Sigmoid colon (tissue), 7 donors: Measurements from ENCODE around the gene MCC. TPM values are rescaled to one million over a fixed set of nuclear protein-coding genes. Genes with fewer than 3 reads are reported as not detected.

Experiments used
- DNase-seq: peaks from one replicate; pipeline ENCODE4 v3.0.0-alpha.2; 2019
- H3K27ac ChIP-seq, 4 donors: fragments of 200-600 bp; sonication (generic); one replicate each; pipeline ENCODE4 v1.5.1; 2016 to 2019; ENCODE audit warnings: mild to moderate bottlenecking in 1 of 4
- H3K27me3 ChIP-seq, 3 donors: fragments of 200-600 bp; sonication (generic); one replicate each; pipeline ENCODE4 v1.5.1; 2019; ENCODE audit warnings: mild to moderate bottlenecking in 1 of 3
- H3K36me3 ChIP-seq, 4 donors: fragments of 200-600 bp; sonication (generic); one replicate each; pipeline ENCODE4 v1.5.1; 2016 to 2019
- H3K4me1 ChIP-seq, 4 donors: fragments of 200-600 bp; sonication (generic); one replicate each; pipeline ENCODE4 v1.5.1; 2017 to 2019
- H3K4me3 ChIP-seq, 4 donors: fragments of 200-600 bp; sonication (generic); one replicate each; pipeline ENCODE4 v1.5.1; 2017 to 2019; ENCODE audit warnings: mild to moderate bottlenecking in 2 of 4, moderate library complexity in 1 of 4
- H3K9me3 ChIP-seq, 4 donors: fragments of 200-600 bp in 3 of 4; sonication (generic) in 3 of 4; one replicate each; pipeline versions ENCODE4 v1.5.1 to v1.6.1; 2013 to 2019
- EP300 ChIP-seq, 4 donors: sonication (generic); formaldehyde crosslinking; IDR thresholded peaks; one replicate each; pipeline ENCODE4 v1.6.1; 2017; ENCODE audit warnings: antibody characterized with exemption in 4 of 4
- POLR2A ChIP-seq, 2 donors: fragments of 450-650 bp; IDR thresholded peaks; one replicate each; pipeline ENCODE4 v1.6.1; 2016; ENCODE audit warnings: antibody characterized with exemption in 2 of 2, mild to moderate bottlenecking in 2 of 2, moderate library complexity in 2 of 2
- POLR2AphosphoS5 ChIP-seq, 4 donors: sonication (generic); formaldehyde crosslinking; IDR thresholded peaks; one replicate each; pipeline ENCODE4 v1.6.1; 2017; ENCODE audit warnings: antibody characterized with exemption in 4 of 4
- WGBS, 2 donors: extraction: QIAGEN DNeasy Blood & Tissue Kit; methylation state at CpG; one replicate each; pipeline ENCODE4 v1.1.7; 2013; 5-methylcytosine and 5-hydroxymethylcytosine counted together
- intact Hi-C: fragments of 100-400 bp; cut with DNase I; formaldehyde crosslinking; loops from one replicate; pipeline ENCODE4 v1.15.1; 2023
- polyA plus RNA-seq, 3 donors: library from polyadenylated mRNA; stranded (reverse); fragments of 200-250 nt; gene quantifications; one replicate each; pipeline ENCODE4 v1.2.3, GENCODE V29; 2013
- total RNA-seq, 4 donors: library from RNA; depleted of rRNA; stranded (reverse); fragments of >200 nt; gene quantifications; one replicate each; pipeline ENCODE4 v1.1.0, GENCODE V29; 2016
- TF ChIP-seq, protein P1 (sequence below), 4 experiments: fragments of 450-650 bp in 3 of 4; fragments of 200-600 bp in 1 of 4; IDR thresholded peaks; one replicate each; pipeline ENCODE4 v1.5.1; 2016 to 2019; ENCODE audit warnings: antibody characterized with exemption in 4 of 4, mild to moderate bottlenecking in 3 of 4, moderate library complexity in 2 of 4
- donor health status: healthy with polysubstance abuse.
- donor health status: Bipolar disorder and iron deficiency.
- donor health status: healthy.

The MCC gene
- total and polyA plus RNA-seq, 7 donors = 0.69 to 14.0 (median 9.1) TPM

DNA sequence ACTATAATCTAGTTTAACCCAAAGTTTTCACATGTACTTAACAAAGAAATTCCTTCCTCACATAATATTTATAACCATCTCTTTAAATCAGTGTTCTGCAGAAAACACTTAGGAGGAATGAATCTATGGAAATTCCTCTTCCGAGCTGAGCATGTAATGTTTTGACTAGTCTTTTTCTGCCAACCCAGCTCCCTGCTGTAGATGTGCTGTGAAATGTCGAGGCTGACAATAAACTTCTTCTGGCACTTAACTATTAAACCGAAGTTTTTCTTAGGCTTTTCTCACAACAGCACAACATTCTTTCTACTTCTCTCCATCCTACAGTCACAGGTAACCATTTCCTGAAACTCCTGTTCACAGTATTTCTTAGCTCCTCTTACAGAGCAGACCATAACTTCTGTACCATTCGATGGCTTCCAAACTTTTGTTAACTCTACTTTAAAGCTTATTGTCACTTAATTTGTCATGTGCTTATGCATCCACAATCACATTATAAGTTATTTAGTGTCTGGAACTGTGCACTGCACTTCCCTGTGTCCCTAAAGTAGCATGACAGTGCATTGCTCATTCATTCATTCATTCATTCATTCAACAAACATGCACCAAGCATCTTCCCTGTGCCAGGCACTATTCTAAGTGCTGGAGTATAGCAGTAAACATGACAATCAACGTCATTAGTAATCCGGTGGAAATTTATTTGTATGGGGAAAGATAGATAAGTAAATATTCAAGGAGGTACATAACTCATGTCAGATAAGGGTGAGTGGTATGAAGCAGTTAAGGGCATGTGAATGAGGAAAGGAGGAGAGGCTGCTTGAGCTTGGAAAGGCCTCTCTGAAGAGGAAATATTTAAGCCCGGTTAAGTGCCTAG lies 108.1 kb downstream of the MCC start:
- WGBS, 2 donors = 51 to 56% methylated on average over 7 of the region's 7 CpGs
- no peaks in the 10 kb centered on the region for H3K36me3 ChIP-seq
- no peaks in the 10 kb centered on the region for H3K27me3 ChIP-seq
- intact Hi-C loops = loop anchor here (2.0 to 5.0 kb wide), 2 partner anchors 131 to 227 kb away; no protein-coding TSS in a partner anchor
- H3K4me1 ChIP-seq = peaks cover 0 to 13% (median 3%) of the 10 kb centered on the region in 4 donors
- TF ChIP-seq EP300 (IDR thresholded peaks at IDR 0.05) = no peak
- no peak for DNase-seq
- no peak overlapping the region for H3K4me3 ChIP-seq
- H3K27ac ChIP-seq = no peak overlapping the region
- H3K9me3 ChIP-seq = no peaks in the 10 kb centered on the region

DNA sequence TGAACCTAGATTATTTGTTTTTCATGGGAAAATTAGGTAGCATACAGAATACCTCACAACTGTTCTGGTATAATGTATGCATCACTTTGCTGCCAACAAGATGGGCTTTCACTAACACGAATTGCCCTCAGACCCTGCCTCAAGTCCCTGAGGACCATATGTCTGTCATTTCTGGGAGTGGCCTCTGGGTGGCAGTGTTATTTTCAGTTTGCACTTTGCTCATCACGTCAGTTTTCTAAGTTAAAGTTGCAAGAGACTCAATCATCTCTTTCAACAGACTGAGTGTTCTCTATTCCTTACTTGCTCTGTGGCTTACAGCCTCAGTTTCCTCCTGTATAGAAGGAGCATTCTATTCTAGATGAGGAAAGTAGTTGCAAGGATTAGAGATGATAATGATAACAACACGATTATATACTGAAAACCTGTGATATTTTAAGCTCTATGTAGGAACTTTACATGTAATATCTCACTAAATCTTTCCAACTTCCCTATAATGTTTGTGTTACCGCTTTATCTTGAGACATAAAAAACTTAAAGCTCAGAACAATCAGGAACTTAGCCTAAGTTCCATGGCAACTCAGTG lies 109.2 kb downstream of the MCC start:
- Histone ChIP-seq H3K9me3 (no peaks in the 10 kb centered on the region), H3K4me1 (peaks cover 0 to 13% (median 3%) of the 10 kb centered on the region in 4 donors), H3K36me3 (no peaks in the 10 kb centered on the region), H3K27ac (no peak overlapping the region), H3K4me3 (no peak overlapping the region), H3K27me3 (no peaks in the 10 kb centered on the region)
- DNase-seq = no peak
- intact Hi-C loops = loop anchor here (2.0 to 5.0 kb wide), 2 partner anchors 132 to 228 kb away; no protein-coding TSS in a partner anchor
- 8 to 14% methylated on average over 4 of the region's 4 CpGs for WGBS, 2 donors
- TF ChIP-seq POLR2A (IDR thresholded peaks at IDR 0.05) = no peak
- no peak for TF ChIP-seq POLR2AphosphoS5 (IDR thresholded peaks at IDR 0.05)
- no peak for TF ChIP-seq EP300 (IDR thresholded peaks at IDR 0.05)
- TF ChIP-seq, protein P1, sequence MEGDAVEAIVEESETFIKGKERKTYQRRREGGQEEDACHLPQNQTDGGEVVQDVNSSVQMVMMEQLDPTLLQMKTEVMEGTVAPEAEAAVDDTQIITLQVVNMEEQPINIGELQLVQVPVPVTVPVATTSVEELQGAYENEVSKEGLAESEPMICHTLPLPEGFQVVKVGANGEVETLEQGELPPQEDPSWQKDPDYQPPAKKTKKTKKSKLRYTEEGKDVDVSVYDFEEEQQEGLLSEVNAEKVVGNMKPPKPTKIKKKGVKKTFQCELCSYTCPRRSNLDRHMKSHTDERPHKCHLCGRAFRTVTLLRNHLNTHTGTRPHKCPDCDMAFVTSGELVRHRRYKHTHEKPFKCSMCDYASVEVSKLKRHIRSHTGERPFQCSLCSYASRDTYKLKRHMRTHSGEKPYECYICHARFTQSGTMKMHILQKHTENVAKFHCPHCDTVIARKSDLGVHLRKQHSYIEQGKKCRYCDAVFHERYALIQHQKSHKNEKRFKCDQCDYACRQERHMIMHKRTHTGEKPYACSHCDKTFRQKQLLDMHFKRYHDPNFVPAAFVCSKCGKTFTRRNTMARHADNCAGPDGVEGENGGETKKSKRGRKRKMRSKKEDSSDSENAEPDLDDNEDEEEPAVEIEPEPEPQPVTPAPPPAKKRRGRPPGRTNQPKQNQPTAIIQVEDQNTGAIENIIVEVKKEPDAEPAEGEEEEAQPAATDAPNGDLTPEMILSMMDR (IDR thresholded peaks at IDR 0.05) = peak in 3 of 4 experiments; percentile 43 to 67 (median 67)

DNA sequence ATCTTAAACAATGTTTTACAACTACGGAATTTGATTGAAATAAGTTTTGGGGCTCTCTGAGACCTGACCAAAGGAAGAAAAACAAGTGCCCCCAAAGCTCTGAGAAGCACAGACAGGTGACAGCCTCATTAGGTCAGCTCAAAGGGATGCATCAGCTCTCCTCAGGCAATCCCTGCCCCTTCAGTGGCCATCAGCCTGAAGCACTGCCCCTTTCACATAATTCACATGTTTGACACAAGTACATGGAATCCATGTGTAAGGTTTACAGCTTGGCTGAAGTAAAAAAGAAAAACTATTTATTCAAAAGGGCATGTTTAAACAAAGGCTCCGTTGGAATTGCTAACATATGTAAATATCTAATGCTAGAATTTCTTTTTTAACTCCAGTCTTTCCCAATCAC lies 109.7 kb downstream of the MCC start:
- no peak for DNase-seq
- Histone ChIP-seq H3K4me1 (peaks cover 0 to 13% (median 3%) of the 10 kb centered on the region in 4 donors), H3K27ac (no peak overlapping the region), H3K27me3 (no peaks in the 10 kb centered on the region), H3K36me3 (no peaks in the 10 kb centered on the region), H3K9me3 (no peaks in the 10 kb centered on the region), H3K4me3 (no peak overlapping the region)
- no peak for TF ChIP-seq EP300 (IDR thresholded peaks at IDR 0.05)
- no peak for TF ChIP-seq POLR2AphosphoS5 (IDR thresholded peaks at IDR 0.05)
- TF ChIP-seq, protein P1 (IDR thresholded peaks at IDR 0.05) = no peak
- no peak for TF ChIP-seq POLR2A (IDR thresholded peaks at IDR 0.05)
- intact Hi-C loops = loop anchor here (2.0 to 5.0 kb wide), 2 partner anchors 132 to 229 kb away; no protein-coding TSS in a partner anchor
- WGBS, 2 donors = 32 to 35% methylated on average over 2 of the region's 2 CpGs

DNA sequence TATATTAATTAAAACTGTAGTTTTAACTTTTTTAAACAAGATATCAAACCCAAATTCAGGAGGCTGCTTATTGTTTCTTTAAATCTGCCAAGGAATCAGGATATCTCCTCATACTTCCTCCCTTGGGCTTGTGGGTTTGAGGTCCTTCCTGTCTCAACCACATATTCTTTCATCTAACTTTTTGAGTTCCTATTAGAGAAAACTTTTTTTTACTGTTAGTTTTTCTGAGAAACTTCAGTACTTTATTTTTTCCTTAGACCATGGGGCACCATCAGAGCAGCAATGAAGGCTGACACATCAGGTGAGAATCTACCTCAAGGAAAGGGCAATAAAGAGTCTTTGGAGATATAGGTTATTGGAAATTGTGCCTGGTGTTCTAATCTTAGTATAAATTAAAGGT lies 110.2 kb downstream of the MCC start:
- Histone ChIP-seq H3K9me3 (no peaks in the 10 kb centered on the region), H3K27ac (no peak overlapping the region), H3K27me3 (no peaks in the 10 kb centered on the region), H3K4me1 (peaks cover 0 to 13% (median 3%) of the 10 kb centered on the region in 4 donors), H3K4me3 (no peak overlapping the region), H3K36me3 (no peaks in the 10 kb centered on the region)
- no peak for TF ChIP-seq POLR2A (IDR thresholded peaks at IDR 0.05)
- TF ChIP-seq, protein P1 (IDR thresholded peaks at IDR 0.05) = no peak
- no peak for TF ChIP-seq EP300 (IDR thresholded peaks at IDR 0.05)
- TF ChIP-seq POLR2AphosphoS5 (IDR thresholded peaks at IDR 0.05) = no peak
- no peak for DNase-seq
- intact Hi-C loops = loop anchor here (2.0 to 5.0 kb wide), 2 partner anchors 133 to 229 kb away; no protein-coding TSS in a partner anchor

DNA sequence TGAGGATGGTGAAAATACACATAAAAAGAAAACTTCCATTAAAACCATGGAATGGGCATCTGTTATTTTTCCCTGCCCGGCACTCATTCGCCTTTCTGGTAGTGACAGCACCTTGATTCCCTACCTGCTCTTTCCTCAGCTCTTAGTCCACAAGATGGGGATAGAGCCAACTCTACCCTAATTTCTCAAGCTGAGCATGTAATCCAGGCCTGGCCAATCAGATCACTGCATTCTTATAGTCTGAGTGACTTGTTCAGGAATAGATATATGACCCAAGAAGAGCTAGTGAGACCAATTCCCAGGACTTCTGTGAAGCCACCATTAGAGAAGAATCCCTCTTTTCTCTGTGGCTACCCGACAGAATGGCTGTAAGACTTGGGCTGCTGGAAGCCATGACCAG lies 111.6 kb downstream of the MCC start:
- H3K9me3 ChIP-seq = no peaks in the 10 kb centered on the region
- H3K27me3 ChIP-seq = no peaks in the 10 kb centered on the region
- intact Hi-C loops = loop anchor here (1.0 to 5.0 kb wide), 2 partner anchors 8 to 231 kb away; no protein-coding TSS in a partner anchor
- DNase-seq = no peak
- no peaks in the 10 kb centered on the region for H3K36me3 ChIP-seq
- TF ChIP-seq, protein P1 (IDR thresholded peaks at IDR 0.05) = no peak
- no peak for TF ChIP-seq POLR2AphosphoS5 (IDR thresholded peaks at IDR 0.05)
- no peak for TF ChIP-seq EP300 (IDR thresholded peaks at IDR 0.05)
- TF ChIP-seq POLR2A (IDR thresholded peaks at IDR 0.05) = no peak
- H3K4me1 ChIP-seq = peaks cover 0 to 17% (median 6%) of the 10 kb centered on the region in 4 donors
- H3K27ac ChIP-seq = no peak overlapping the region
- H3K4me3 ChIP-seq = no peak overlapping the region
- WGBS, 2 donors = 99% methylated on average over 3 of the region's 3 CpGs
